Measurements from ENCODE around the gene STAG2. TPM values are rescaled to one million over a fixed set of nuclear protein-coding genes. Genes with fewer than 3 reads are reported as not detected.

The STAG2 gene
- total RNA-seq, 1 donor = 91.2 TPM

GRCh38 chrX:123988423-123989111 lies 27.1 kb downstream of the STAG2 start:
- Histone ChIP-seq H3K79me2 (ENCODE audit: insufficient read depth, low read length) (peaks cover 82% of the 10 kb centered on the region), H3K4me1 (ENCODE audit: insufficient read depth, low read length) (peaks cover 14% of the 10 kb centered on the region), H3K27ac (ENCODE audit: low read depth, low read length) (no peak overlapping the region), H3K4me3 (ENCODE audit: insufficient read depth, low read length) (no peak overlapping the region), H3K27me3 (ENCODE audit: insufficient read depth, low read length) (no peaks in the 10 kb centered on the region), H3K9me3 (ENCODE audit: low read depth, low read length) (no peaks in the 10 kb centered on the region), H3K4me2 (ENCODE audit: insufficient read depth, low read length) (no peak overlapping the region), H4K20me1 (ENCODE audit: insufficient read depth, low read length) (peaks cover 5% of the 10 kb centered on the region), H3K36me3 (ENCODE audit: insufficient read depth, low read length) (no peaks in the 10 kb centered on the region), H2AFZ (ENCODE audit: low read length) (no peak overlapping the region)
- TF ChIP-seq CTCF (IDR thresholded peaks at IDR 0.05; ENCODE audit: extremely low read depth, low read depth, low read length) = no peak
- DNase-seq (ENCODE audit: insufficient read length, low spot score, missing footprints) = no peak

- TF ChIP-seq CTCF (IDR thresholded peaks at IDR 0.05; ENCODE audit: extremely low read depth, low read depth, low read length) = no peak
- H3K36me3 ChIP-seq (ENCODE audit: insufficient read depth, low read length) = no peaks in the 10 kb centered on the region
- no peak for DNase-seq (ENCODE audit: insufficient read length, low spot score, missing footprints)
- peaks cover 83% of the 10 kb centered on the region for H3K79me2 ChIP-seq (ENCODE audit: insufficient read depth, low read length)
- H3K4me3 ChIP-seq (ENCODE audit: insufficient read depth, low read length) = no peak overlapping the region
- no peak overlapping the region for H3K4me2 ChIP-seq (ENCODE audit: insufficient read depth, low read length)
- H3K27ac ChIP-seq (ENCODE audit: low read depth, low read length) = no peak overlapping the region
- H3K27me3 ChIP-seq (ENCODE audit: insufficient read depth, low read length) = no peaks in the 10 kb centered on the region
- peaks cover 9% of the 10 kb centered on the region for H4K20me1 ChIP-seq (ENCODE audit: insufficient read depth, low read length)
- H3K4me1 ChIP-seq (ENCODE audit: insufficient read depth, low read length) = peaks cover 19% of the 10 kb centered on the region
- H3K9me3 ChIP-seq (ENCODE audit: low read depth, low read length) = no peaks in the 10 kb centered on the region
- no peak overlapping the region for H2AFZ ChIP-seq (ENCODE audit: low read length)
Observed at GRCh38 chrX:123989235-123989634, 27.7 kb downstream of the STAG2 start.

- H3K27me3 ChIP-seq (ENCODE audit: insufficient read depth, low read length) = no peaks in the 10 kb centered on the region
- peaks cover 9% of the 10 kb centered on the region for H4K20me1 ChIP-seq (ENCODE audit: insufficient read depth, low read length)
- H3K27ac ChIP-seq (ENCODE audit: low read depth, low read length) = no peak overlapping the region
- DNase-seq (ENCODE audit: insufficient read length, low spot score, missing footprints) = no peak
- no peak for TF ChIP-seq CTCF (IDR thresholded peaks at IDR 0.05; ENCODE audit: extremely low read depth, low read depth, low read length)
- no peaks in the 10 kb centered on the region for H3K9me3 ChIP-seq (ENCODE audit: low read depth, low read length)
- H3K79me2 ChIP-seq (ENCODE audit: insufficient read depth, low read length) = peaks cover 84% of the 10 kb centered on the region
- no peaks in the 10 kb centered on the region for H3K36me3 ChIP-seq (ENCODE audit: insufficient read depth, low read length)
- no peak overlapping the region for H3K4me2 ChIP-seq (ENCODE audit: insufficient read depth, low read length)
- no peak overlapping the region for H3K4me3 ChIP-seq (ENCODE audit: insufficient read depth, low read length)
- H2AFZ ChIP-seq (ENCODE audit: low read length) = no peak overlapping the region
- H3K4me1 ChIP-seq (ENCODE audit: insufficient read depth, low read length) = peaks cover 19% of the 10 kb centered on the region
Observed at GRCh38 chrX:123990169-123990568, 28.7 kb downstream of the STAG2 start.

- H3K27ac ChIP-seq (ENCODE audit: low read depth, low read length) = no peak overlapping the region
- peak; percentile 52 for DNase-seq (ENCODE audit: insufficient read length, low spot score, missing footprints)
- no peak overlapping the region for H2AFZ ChIP-seq (ENCODE audit: low read length)
- no peaks in the 10 kb centered on the region for H3K36me3 ChIP-seq (ENCODE audit: insufficient read depth, low read length)
- H3K27me3 ChIP-seq (ENCODE audit: insufficient read depth, low read length) = no peaks in the 10 kb centered on the region
- H3K4me1 ChIP-seq (ENCODE audit: insufficient read depth, low read length) = peaks cover 19% of the 10 kb centered on the region
- no peak overlapping the region for H3K4me3 ChIP-seq (ENCODE audit: insufficient read depth, low read length)
- no peaks in the 10 kb centered on the region for H3K9me3 ChIP-seq (ENCODE audit: low read depth, low read length)
- no peak overlapping the region for H3K4me2 ChIP-seq (ENCODE audit: insufficient read depth, low read length)
- peaks cover 10% of the 10 kb centered on the region for H4K20me1 ChIP-seq (ENCODE audit: insufficient read depth, low read length)
- no peak for TF ChIP-seq CTCF (IDR thresholded peaks at IDR 0.05; ENCODE audit: extremely low read depth, low read depth, low read length)
- H3K79me2 ChIP-seq (ENCODE audit: insufficient read depth, low read length) = peaks cover 82% of the 10 kb centered on the region
Observed at GRCh38 chrX:123990602-123991001, 29.1 kb downstream of the STAG2 start.
